SK-N-SH (cell line): ENCODE results near the gene IL7R. TPM values are rescaled to one million over a fixed set of nuclear protein-coding genes. Genes with fewer than 3 reads are reported as not detected.

Experiments
- CTCF ChIA-PET: fragments of 300-600, 350-600 bp; formaldehyde crosslinking; extraction: SDS; loops from one replicate; lab custom pipeline; 2021; lab: Yijun Ruan, JAX
- POLR2A ChIA-PET: fragments of 350-600 bp; sonication (Branson Sonifier 250); formaldehyde crosslinking; extraction: SDS; loops from one replicate; lab custom pipeline; 2020; ENCODE audit warnings: antibody characterized with exemption, inconsistent platforms; lab: Yijun Ruan, JAX
- DNase-seq: peaks from one replicate; pipeline ENCODE4 v3.0.0; 2012
- H2AFZ ChIP-seq: fragments of 200-600 bp; sonication (generic); 2 replicates; pipeline ENCODE4 v1.8.1; 2016; ENCODE audit warnings: antibody characterized with exemption, mild to moderate bottlenecking, low read depth
- H3F3A ChIP-seq: fragments of 200-600 bp; sonication (generic); replicated peaks from 2 replicates; pipeline ENCODE3; 2016; ENCODE audit warnings: antibody characterized with exemption, mild to moderate bottlenecking; ENCODE audit not compliant: insufficient read depth
- H3K27ac ChIP-seq, 2 experiments: fragments of 200-500 bp in 1 of 2; fragments of 200-600 bp in 1 of 2; sonication (Bioruptor generic) in 1 of 2; sonication (generic), shearing (Covaris generic) in 1 of 2; 2 replicates each; pipeline versions ENCODE4 v1.5.1 to v1.6.1; 2014 to 2016; ENCODE audit warnings: low read depth in 2 of 2, inconsistent platforms in 1 of 2, low read length in 1 of 2, mild to moderate bottlenecking in 1 of 2, mixed read lengths in 1 of 2
- H3K27me3 ChIP-seq: fragments of 200-600 bp; sonication (generic), shearing (Covaris generic); 2 replicates; pipeline ENCODE4 v1.6.1; 2016; ENCODE audit warnings: mixed run types; ENCODE audit not compliant: insufficient read depth
- H3K36me3 ChIP-seq, 2 experiments: fragments of 200-500 bp in 1 of 2; fragments of 200-600 bp in 1 of 2; sonication (Bioruptor generic) in 1 of 2; sonication (generic) in 1 of 2; replicated peaks in 1 of 2; 2 replicates each; pipeline versions ENCODE3 to v1.5.1; 2014 to 2016; ENCODE audit warnings: low read length in 1 of 2, mild to moderate bottlenecking in 1 of 2; ENCODE audit not compliant: insufficient read depth in 2 of 2, control insufficient read depth in 1 of 2
- H3K4me1 ChIP-seq, 2 experiments: fragments of 200-500 bp in 1 of 2; fragments of 200-600 bp in 1 of 2; sonication (Bioruptor generic) in 1 of 2; sonication (generic), shearing (Covaris generic) in 1 of 2; 2 replicates each; pipeline versions ENCODE4 v1.5.1 to v1.6.1; 2014 to 2016; ENCODE audit warnings: low read depth in 1 of 2, low read length in 1 of 2, mixed run types in 1 of 2; ENCODE audit not compliant: insufficient read depth in 2 of 2, control insufficient read depth in 1 of 2
- H3K4me2 ChIP-seq: fragments of 200-600 bp; sonication (generic), shearing (Covaris generic); 2 replicates; pipeline ENCODE4 v1.6.1; 2017; ENCODE audit warnings: mixed run types
- H3K4me3 ChIP-seq, 2 experiments: fragments of 200-500 bp in 1 of 2; fragments of 200-600 bp in 1 of 2; sonication (Bioruptor generic) in 1 of 2; sonication (generic), shearing (Covaris generic) in 1 of 2; 2 replicates each; pipeline versions ENCODE4 v1.5.1 to v1.8.1; 2014 to 2016; ENCODE audit warnings: low read depth in 2 of 2, inconsistent platforms in 1 of 2, low read length in 1 of 2, mild to moderate bottlenecking in 1 of 2, mixed read lengths in 1 of 2, moderate library complexity in 1 of 2
- H3K79me2 ChIP-seq: fragments of 200-600 bp; sonication (generic); 2 replicates; pipeline ENCODE4 v1.8.1; 2017; ENCODE audit warnings: mild to moderate bottlenecking; ENCODE audit not compliant: insufficient read depth
- H3K9ac ChIP-seq: fragments of 200-600 bp; sonication (generic); 2 replicates; pipeline ENCODE4 v1.6.1; 2017; ENCODE audit warnings: mixed run types
- H3K9me2 ChIP-seq: fragments of 200-600 bp; sonication (generic); 2 replicates; pipeline ENCODE4 v1.6.1; 2017; ENCODE audit warnings: mixed run types
- H3K9me3 ChIP-seq: fragments of 200-600 bp; sonication (generic); 2 replicates; pipeline ENCODE4 v1.6.1; 2017; ENCODE audit warnings: mixed run types, mild to moderate bottlenecking, moderate library complexity
- H4K20me1 ChIP-seq: fragments of 200-600 bp; sonication (generic); 2 replicates; pipeline ENCODE4 v1.6.1; 2017; ENCODE audit warnings: mild to moderate bottlenecking, mixed run types; ENCODE audit not compliant: insufficient read depth
- CHD2 ChIP-seq: fragments of 150-350 bp; IDR thresholded peaks from 2 replicates; pipeline ENCODE4 v1.6.1; 2018; ENCODE audit warnings: low read length; ENCODE audit not compliant: partially characterized antibody
- FOSL2 ChIP-seq: IDR thresholded peaks from 2 replicates; pipeline ENCODE4 v1.4.0; 2012; ENCODE audit warnings: low read depth, mild to moderate bottlenecking, moderate library complexity, borderline replicate concordance
- FOXM1 ChIP-seq: IDR thresholded peaks from 2 replicates; pipeline ENCODE4 v1.4.0; 2012; ENCODE audit warnings: low read depth, mild to moderate bottlenecking
- JUND ChIP-seq: IDR thresholded peaks from 2 replicates; pipeline ENCODE4 v1.4.0; 2012
- NFIC ChIP-seq: IDR thresholded peaks from 2 replicates; pipeline ENCODE4 v1.4.0; 2012; ENCODE audit warnings: borderline replicate concordance
- TAF1 ChIP-seq: IDR thresholded peaks from 2 replicates; pipeline ENCODE4 v1.6.1; 2012; ENCODE audit warnings: low read depth, mild to moderate bottlenecking, low read length, moderate library complexity, borderline replicate concordance
- WGBS: methylation state at CpG from one replicate; pipeline ENCODE4 v1.1.6; 2017; ENCODE audit warnings: low lambda C conversion rate; 5-methylcytosine and 5-hydroxymethylcytosine counted together
- polyA plus RNA-seq, 3 experiments: library from polyadenylated mRNA; depleted of rRNA; stranded (reverse); fragments of >200 nt; gene quantifications; 2 replicates each; pipeline ENCODE4 v1.2.3, GENCODE V29; 2012
- TF ChIP-seq, protein P1 (sequence below): IDR thresholded peaks from 2 replicates; pipeline ENCODE4; 2012
- TF ChIP-seq, protein P2 (sequence below): fragments of 200-600 bp; sonication (generic); IDR thresholded peaks from 2 replicates; pipeline ENCODE4 v1.6.1; 2017; ENCODE audit warnings: antibody characterized with exemption, mild to moderate bottlenecking, moderate library complexity

IL7R gene
- polyA plus RNA-seq, 1 of the 3 experiments (the other 2 are of a cell fraction): 3.0 TPM

DNA sequence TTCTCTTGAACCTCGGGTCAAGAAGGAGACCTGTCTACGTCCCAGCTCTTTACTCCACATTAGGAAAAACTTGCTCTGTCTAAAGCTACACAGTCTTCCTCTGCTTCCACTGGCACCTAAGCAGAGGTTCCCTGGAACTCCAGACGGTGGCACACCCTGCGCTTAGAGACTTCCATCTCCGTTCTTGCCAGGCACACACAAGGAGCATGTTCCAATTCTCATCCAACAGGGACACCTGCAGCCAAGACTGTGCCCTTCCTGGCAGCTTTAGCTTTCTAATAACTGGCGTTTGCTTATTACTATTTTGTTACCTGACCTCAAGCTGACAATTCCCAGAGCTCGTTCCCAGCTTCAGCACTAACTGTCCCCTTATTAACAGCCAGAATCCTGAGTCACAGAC lies 65.8 kb downstream of the IL7R start:
- H3K9ac ChIP-seq: no peak overlapping the region
- H3K27me3 ChIP-seq: no peaks in the 10 kb centered on the region
- H3K79me2 ChIP-seq: no peaks in the 10 kb centered on the region
- no peak overlapping the region for H2AFZ ChIP-seq
- no peaks in the 10 kb centered on the region for H3K36me3 ChIP-seq
- H3K27ac ChIP-seq: no peak overlapping the region
- no peak for TF ChIP-seq FOXM1
- no peak for TF ChIP-seq TAF1
- no peak for TF ChIP-seq CHD2
- H3K9me3 ChIP-seq: no peaks in the 10 kb centered on the region
- no peak for DNase-seq
- ChIA-PET POLR2A (no interaction called here), CTCF (interaction anchor here (3.3 kb wide), 1 partner anchor 145 kb away, joined by 19 read pairs; no protein-coding TSS in a partner anchor)
- H3F3A ChIP-seq: peaks cover 5% of the 10 kb centered on the region
- no peaks in the 10 kb centered on the region for H4K20me1 ChIP-seq
- no peak overlapping the region for H3K4me3 ChIP-seq
- WGBS: 67% methylated on average over 6 of the region's 7 CpGs
- no peak overlapping the region for H3K4me2 ChIP-seq
- H3K4me1 ChIP-seq: peaks cover 0 to 5% of the 10 kb centered on the region in 2 experiments; a peak in 2 of 4 replicates
- no peaks in the 10 kb centered on the region for H3K9me2 ChIP-seq

DNA sequence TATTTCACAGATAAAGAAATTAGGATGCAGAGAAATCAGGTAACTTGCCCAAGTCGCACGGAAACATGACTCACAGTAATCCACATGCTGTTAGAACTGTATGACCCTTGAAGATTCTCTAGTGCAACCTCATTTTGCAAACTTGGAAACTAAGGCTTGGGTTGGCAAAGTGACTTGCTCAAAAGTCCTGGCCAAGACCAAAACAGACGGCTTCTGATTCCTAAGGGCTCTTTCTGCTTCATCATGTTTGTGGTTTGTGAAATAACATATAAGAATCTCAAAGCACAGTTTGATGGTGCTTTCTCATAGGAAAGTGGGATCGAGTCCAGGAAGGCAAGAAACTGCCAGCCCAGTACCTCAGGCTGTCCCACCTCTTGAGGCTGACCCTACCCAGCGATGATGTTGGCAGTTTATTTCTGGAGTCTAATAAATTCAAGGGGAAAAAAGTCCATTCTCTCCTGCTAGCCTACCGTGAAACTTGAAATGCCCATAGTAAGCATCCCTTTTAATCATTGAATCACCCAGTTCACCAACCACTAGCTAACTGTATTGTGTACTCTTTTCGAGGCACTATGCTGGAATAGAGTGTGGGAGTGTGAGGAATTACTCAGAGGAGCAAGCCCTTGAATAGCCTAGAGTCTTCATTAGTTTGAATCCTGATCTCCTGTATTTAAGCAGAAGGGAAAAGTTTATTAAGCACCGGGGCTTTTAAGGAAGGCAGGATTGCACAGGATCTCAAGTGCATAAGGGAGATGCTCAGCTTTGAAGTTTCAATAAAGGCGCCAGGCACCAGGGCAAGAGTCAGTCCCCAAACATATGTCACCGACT lies 67.6 kb downstream of the IL7R start:
- no peaks in the 10 kb centered on the region for H3K27me3 ChIP-seq
- POLR2A ChIA-PET: no interaction called here
- CTCF ChIA-PET: interaction anchor here (0.6 to 4.9 kb wide), 32 partner anchors 10 to 837 kb away, joined by 3 to 150 read pairs (median 4); partner anchors contain the start of genes CAPSL, SPEF2 and UGT3A1
- H4K20me1 ChIP-seq: no peaks in the 10 kb centered on the region
- peaks cover 3% of the 10 kb centered on the region for H3F3A ChIP-seq
- no peaks in the 10 kb centered on the region for H3K9me2 ChIP-seq
- H3K9me3 ChIP-seq: no peaks in the 10 kb centered on the region
- H3K79me2 ChIP-seq: no peaks in the 10 kb centered on the region
- peaks cover 0 to 5% of the 10 kb centered on the region in 2 experiments; a peak in 2 of 4 replicates for H3K4me1 ChIP-seq
- peak overlapping the region; percentile 75 for H3K4me2 ChIP-seq
- H3K27ac ChIP-seq: peak overlapping the region in 1 of 2 experiments; percentile 25; a peak in 2 of 4 replicates
- 25% methylated on average over 9 of the region's 10 CpGs for WGBS
- H3K36me3 ChIP-seq: no peaks in the 10 kb centered on the region
- DNase-seq: no peak
- peak overlapping the region; percentile 65; the same call in 1 of the 2 replicates for H2AFZ ChIP-seq
- peak overlapping the region; percentile 30 to 49; a peak in 3 of 4 replicates for H3K4me3 ChIP-seq
- TF ChIP-seq, protein P1, sequence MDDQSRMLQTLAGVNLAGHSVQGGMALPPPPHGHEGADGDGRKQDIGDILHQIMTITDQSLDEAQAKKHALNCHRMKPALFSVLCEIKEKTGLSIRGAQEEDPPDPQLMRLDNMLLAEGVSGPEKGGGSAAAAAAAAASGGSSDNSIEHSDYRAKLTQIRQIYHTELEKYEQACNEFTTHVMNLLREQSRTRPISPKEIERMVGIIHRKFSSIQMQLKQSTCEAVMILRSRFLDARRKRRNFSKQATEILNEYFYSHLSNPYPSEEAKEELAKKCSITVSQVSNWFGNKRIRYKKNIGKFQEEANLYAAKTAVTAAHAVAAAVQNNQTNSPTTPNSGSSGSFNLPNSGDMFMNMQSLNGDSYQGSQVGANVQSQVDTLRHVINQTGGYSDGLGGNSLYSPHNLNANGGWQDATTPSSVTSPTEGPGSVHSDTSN: 0 out of 2 replicates have a peak, but pooled peaks have one; percentile 4
- TF ChIP-seq, protein P2, sequence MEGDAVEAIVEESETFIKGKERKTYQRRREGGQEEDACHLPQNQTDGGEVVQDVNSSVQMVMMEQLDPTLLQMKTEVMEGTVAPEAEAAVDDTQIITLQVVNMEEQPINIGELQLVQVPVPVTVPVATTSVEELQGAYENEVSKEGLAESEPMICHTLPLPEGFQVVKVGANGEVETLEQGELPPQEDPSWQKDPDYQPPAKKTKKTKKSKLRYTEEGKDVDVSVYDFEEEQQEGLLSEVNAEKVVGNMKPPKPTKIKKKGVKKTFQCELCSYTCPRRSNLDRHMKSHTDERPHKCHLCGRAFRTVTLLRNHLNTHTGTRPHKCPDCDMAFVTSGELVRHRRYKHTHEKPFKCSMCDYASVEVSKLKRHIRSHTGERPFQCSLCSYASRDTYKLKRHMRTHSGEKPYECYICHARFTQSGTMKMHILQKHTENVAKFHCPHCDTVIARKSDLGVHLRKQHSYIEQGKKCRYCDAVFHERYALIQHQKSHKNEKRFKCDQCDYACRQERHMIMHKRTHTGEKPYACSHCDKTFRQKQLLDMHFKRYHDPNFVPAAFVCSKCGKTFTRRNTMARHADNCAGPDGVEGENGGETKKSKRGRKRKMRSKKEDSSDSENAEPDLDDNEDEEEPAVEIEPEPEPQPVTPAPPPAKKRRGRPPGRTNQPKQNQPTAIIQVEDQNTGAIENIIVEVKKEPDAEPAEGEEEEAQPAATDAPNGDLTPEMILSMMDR: no peak
- peak; percentile 32; the same call in 1 of the 2 replicates for TF ChIP-seq JUND
- TF ChIP-seq FOSL2: 0 out of 2 replicates have a peak, but pooled peaks have one; percentile 36
- TF ChIP-seq NFIC: peak; percentile 38; the same call in 1 of the 2 replicates
- TF ChIP-seq, all 33 proteins: peak for 4
- H3K9ac ChIP-seq: no peak overlapping the region
